Liver (tissue), 9 donors: ENCODE data around the gene ZFYVE9. TPM values are rescaled to one million over a fixed set of nuclear protein-coding genes. Genes with fewer than 3 reads are reported as not detected.

ENCODE experiments used
- DNase-seq: peaks from one replicate; pipeline ENCODE4 v3.0.0-alpha.2; 2017; ENCODE audit warnings: low spot score
- H3K27ac ChIP-seq, 2 donors: one replicate each; pipeline ENCODE4 v1.7.0; 2013; ENCODE audit warnings: inconsistent platforms in 2 of 2, low read length in 2 of 2, control low read depth in 1 of 2, low read depth in 1 of 2, mild to moderate bottlenecking in 1 of 2
- H3K27me3 ChIP-seq, 4 donors: one replicate each; pipeline versions ENCODE4 v1.6.1 to v1.7.0; 2013; ENCODE audit warnings: low read length in 3 of 4, inconsistent platforms in 1 of 4, mild to moderate bottlenecking in 1 of 4, moderate library complexity in 1 of 4; ENCODE audit not compliant: control insufficient read depth in 4 of 4, insufficient read depth in 4 of 4
- H3K36me3 ChIP-seq, 4 donors: one replicate each; pipeline versions ENCODE4 v1.6.1 to v1.7.0; 2013; ENCODE audit warnings: low read length in 3 of 4, mild to moderate bottlenecking in 3 of 4, low read depth in 1 of 4, moderate library complexity in 1 of 4; ENCODE audit not compliant: control insufficient read depth in 4 of 4, insufficient read depth in 3 of 4
- H3K4me1 ChIP-seq, 4 donors: one replicate each; pipeline versions ENCODE4 v1.6.1 to v1.7.0; 2013; ENCODE audit warnings: low read length in 3 of 4, mild to moderate bottlenecking in 3 of 4, moderate library complexity in 1 of 4; ENCODE audit not compliant: control insufficient read depth in 4 of 4, insufficient read depth in 4 of 4
- H3K4me3 ChIP-seq, 3 donors: one replicate each; pipeline versions ENCODE4 v1.6.1 to v1.7.0; 2013; ENCODE audit warnings: low read length in 3 of 3, control low read depth in 1 of 3, low read depth in 1 of 3, mild to moderate bottlenecking in 1 of 3
- H3K9ac ChIP-seq, 2 donors: one replicate each; pipeline ENCODE4 v1.7.0; 2013; ENCODE audit warnings: low read length in 2 of 2, mild to moderate bottlenecking in 2 of 2, moderate library complexity in 2 of 2, control low read depth in 1 of 2, low read depth in 1 of 2
- H3K9me3 ChIP-seq, 4 donors: one replicate each; pipeline versions ENCODE4 v1.6.1 to v1.7.0; 2013; ENCODE audit warnings: low read length in 3 of 4; ENCODE audit not compliant: control insufficient read depth in 4 of 4
- ATF3 ChIP-seq: IDR thresholded peaks from 2 replicates; pipeline ENCODE4 v1.6.1; 2016; ENCODE audit warnings: antibody characterized with exemption
- CTCF ChIP-seq: fragments of 150-350 bp; IDR thresholded peaks from 2 replicates; pipeline ENCODE4 v1.5.1; 2017; ENCODE audit warnings: improper control_type of control experiment, low read depth, low read length; ENCODE audit not compliant: missing input control
- EGR1 ChIP-seq, 2 donors: IDR thresholded peaks; 2 replicates each; pipeline ENCODE4 v1.6.1; 2016 to 2018; ENCODE audit warnings: antibody characterized with exemption in 2 of 2, low read depth in 2 of 2
- FOXA1 ChIP-seq: IDR thresholded peaks from 2 replicates; pipeline ENCODE4 v1.6.1; 2016; ENCODE audit warnings: antibody characterized with exemption
- FOXA2 ChIP-seq: IDR thresholded peaks from 2 replicates; pipeline ENCODE4 v1.6.1; 2016; ENCODE audit warnings: antibody characterized with exemption
- GABPA ChIP-seq, 2 donors: IDR thresholded peaks in 1 of 2; conservative IDR thresholded peaks in 1 of 2; 2 replicates each; pipeline ENCODE4 v1.6.1; 2016; ENCODE audit warnings: antibody characterized with exemption in 2 of 2, mild to moderate bottlenecking in 1 of 2, moderate library complexity in 1 of 2
- HNF4A ChIP-seq, 2 donors: conservative IDR thresholded peaks; 2 replicates each; pipeline ENCODE4 v1.6.1; 2016; ENCODE audit warnings: antibody characterized with exemption in 2 of 2, mild to moderate bottlenecking in 2 of 2
- HNF4G ChIP-seq: IDR thresholded peaks from 2 replicates; pipeline ENCODE4 v1.6.1; 2016; ENCODE audit warnings: antibody characterized with exemption
- JUND ChIP-seq, 2 donors: IDR thresholded peaks; 2 replicates each; pipeline ENCODE4 v1.6.1; 2016; ENCODE audit warnings: antibody characterized with exemption in 2 of 2
- MAX ChIP-seq: IDR thresholded peaks from 2 replicates; pipeline ENCODE4 v1.6.1; 2016; ENCODE audit warnings: antibody characterized with exemption
- NR2F2 ChIP-seq: IDR thresholded peaks from 2 replicates; pipeline ENCODE4 v1.6.1; 2016; ENCODE audit warnings: antibody characterized with exemption
- RAD21 ChIP-seq, 2 donors: IDR thresholded peaks; 2 replicates each; pipeline ENCODE4 v1.6.1; 2016; ENCODE audit warnings: antibody characterized with exemption in 2 of 2, mild to moderate bottlenecking in 2 of 2
- REST ChIP-seq: IDR thresholded peaks from 2 replicates; pipeline ENCODE4 v1.6.1; 2016; ENCODE audit warnings: antibody characterized with exemption, mild to moderate bottlenecking
- RXRA ChIP-seq, 2 donors: IDR thresholded peaks; 2 replicates each; pipeline ENCODE4 v1.6.1; 2017 to 2018; ENCODE audit warnings: antibody characterized with exemption in 2 of 2, mild to moderate bottlenecking in 1 of 2
- SP1 ChIP-seq: IDR thresholded peaks from 2 replicates; pipeline ENCODE4 v1.6.1; 2018; ENCODE audit warnings: antibody characterized with exemption, mild to moderate bottlenecking
- TAF1 ChIP-seq: conservative IDR thresholded peaks from 2 replicates; pipeline ENCODE4 v1.6.1; 2016; ENCODE audit warnings: antibody characterized with exemption, mild to moderate bottlenecking
- YY1 ChIP-seq: IDR thresholded peaks from 2 replicates; pipeline ENCODE4 v1.6.1; 2016; ENCODE audit warnings: antibody characterized with exemption, mild to moderate bottlenecking
- ZBTB33 ChIP-seq: IDR thresholded peaks from 2 replicates; pipeline ENCODE4 v1.6.1; 2016; ENCODE audit warnings: antibody characterized with exemption
- WGBS: extraction: QIAGEN DNeasy Blood & Tissue Kit; methylation state at CpG from one replicate; pipeline ENCODE4 v1.1.7; 2013; 5-methylcytosine and 5-hydroxymethylcytosine counted together
- polyA plus RNA-seq, 2 donors: library from polyadenylated mRNA; stranded (reverse) in 1 of 2; unstranded in 1 of 2; fragments of 200-250 nt in 1 of 2; fragments of >200 nt in 1 of 2; fragmentation: Nextera tagmentation in 1 of 2; extraction: Ambion mirVana in 1 of 2; gene quantifications; one replicate each; pipeline versions ENCODE4 v1.2.1 to v1.2.3, GENCODE V29; 2013 to 2015
- total RNA-seq, 2 donors: library from RNA; depleted of rRNA; stranded (reverse); fragments of >200 nt; gene quantifications; one replicate each; pipeline ENCODE4 v1.2.3, GENCODE V29; 2014
- donor health status: healthy.
- donor health status: healthy.
- donor health status: healthy.
- donor health status: healthy.
- donor health status: healthy.

The ZFYVE9 gene
- total and polyA plus RNA-seq, 4 donors, result 3.8 to 20.9 (median 7.7) TPM

GRCh38 chr1:52359676-52360594 lies 218.0 kb downstream of the ZFYVE9 start:
- Histone ChIP-seq H3K4me1 (peaks cover 4 to 11% (median 8%) of the 10 kb centered on the region in 4 donors), H3K9ac (no peak overlapping the region), H3K27ac (no peak overlapping the region), H3K27me3 (no peaks in the 10 kb centered on the region), H3K36me3 (peaks cover 29 to 76% (median 66%) of the 10 kb centered on the region in 4 donors), H3K9me3 (no peaks in the 10 kb centered on the region), H3K4me3 (no peak overlapping the region)
- WGBS, result 97% methylated on average over 24 of the region's 24 CpGs
- no peak for DNase-seq
- TF ChIP-seq HNF4G, result no peak
- no peak for TF ChIP-seq RAD21 (IDR thresholded peaks at IDR 0.05)
- no peak for TF ChIP-seq RXRA (IDR thresholded peaks at IDR 0.05)
- TF ChIP-seq REST, result no peak
- TF ChIP-seq GABPA (IDR thresholded peaks at IDR 0.05 in 1 of 2, conservative IDR thresholded peaks at IDR 0.05 in 1 of 2), result no peak
- no peak for TF ChIP-seq TAF1
- no peak for TF ChIP-seq CTCF
- no peak for TF ChIP-seq SP1
- TF ChIP-seq YY1, result no peak
- no peak for TF ChIP-seq HNF4A (conservative IDR thresholded peaks at IDR 0.05)
- no peak for TF ChIP-seq ATF3
- TF ChIP-seq NR2F2, result no peak
- no peak for TF ChIP-seq EGR1 (IDR thresholded peaks at IDR 0.05; ENCODE audit: low read depth in 2 of 2)
- no peak for TF ChIP-seq MAX
- TF ChIP-seq JUND (IDR thresholded peaks at IDR 0.05), result no peak
- TF ChIP-seq ZBTB33, result no peak
- no peak for TF ChIP-seq FOXA2
- no peak for TF ChIP-seq FOXA1
